H9 (cell line): ENCODE measurements around the gene ABL2. TPM values are rescaled to one million over a fixed set of nuclear protein-coding genes. Genes with fewer than 3 reads are reported as not detected.

Experiments
- DNase-seq: peaks from one replicate; pipeline ENCODE4 v3.0.0-alpha.2; 2017
- H2AFZ ChIP-seq: one replicate; pipeline ENCODE4 v1.6.1; 2013; ENCODE audit warnings: mild to moderate bottlenecking, low read length, control low read depth, moderate library complexity
- H2AK5ac ChIP-seq: 2 replicates; pipeline ENCODE4 v1.6.1; 2013; ENCODE audit warnings: low read length, control low read depth, mixed read lengths; ENCODE audit not compliant: insufficient read length
- H2BK120ac ChIP-seq: one replicate; pipeline ENCODE4 v1.6.1; 2013; ENCODE audit warnings: low read depth, mild to moderate bottlenecking, low read length, control low read depth, inconsistent platforms; ENCODE audit not compliant: poor library complexity, severe bottlenecking
- H2BK12ac ChIP-seq: 2 replicates; pipeline ENCODE4 v1.6.1; 2013; ENCODE audit warnings: low read length, control low read depth, mixed read lengths, low read depth; ENCODE audit not compliant: insufficient read length
- H2BK15ac ChIP-seq: 2 replicates; pipeline ENCODE4 v1.6.1; 2013; ENCODE audit warnings: low read depth, low read length, control low read depth
- H2BK20ac ChIP-seq: one replicate; pipeline ENCODE4 v1.6.1; 2013; ENCODE audit warnings: low read depth, mild to moderate bottlenecking, low read length, control low read depth, inconsistent platforms; ENCODE audit not compliant: poor library complexity, severe bottlenecking
- H2BK5ac ChIP-seq: 2 replicates; pipeline ENCODE4 v1.6.1; 2013; ENCODE audit warnings: low read length, control low read depth, mixed read lengths; ENCODE audit not compliant: insufficient read length
- H3K14ac ChIP-seq: 2 replicates; pipeline ENCODE4 v1.6.1; 2013; ENCODE audit warnings: low read length, control low read depth; ENCODE audit not compliant: insufficient read depth
- H3K18ac ChIP-seq: 2 replicates; pipeline ENCODE4 v1.6.1; 2013; ENCODE audit warnings: low read depth, mild to moderate bottlenecking, mixed read lengths, low read length, control low read depth; ENCODE audit not compliant: insufficient read length
- H3K23ac ChIP-seq: 2 replicates; pipeline ENCODE4 v1.6.1; 2013; ENCODE audit warnings: low read length, control low read depth, mixed read lengths, low read depth; ENCODE audit not compliant: insufficient read length
- H3K23me2 ChIP-seq: 2 replicates; pipeline ENCODE4 v1.6.1; 2013; ENCODE audit warnings: low read depth, mild to moderate bottlenecking, mixed read lengths, low read length, control low read depth; ENCODE audit not compliant: insufficient read length, poor library complexity, severe bottlenecking
- H3K27ac ChIP-seq: 2 replicates; pipeline ENCODE4 v1.5.1; 2013; ENCODE audit warnings: low read length, control low read depth, mixed read lengths, low read depth; ENCODE audit not compliant: insufficient read length
- H3K27me3 ChIP-seq: 2 replicates; pipeline ENCODE4 v1.6.1; 2013; ENCODE audit warnings: low read length, control low read depth, inconsistent platforms; ENCODE audit not compliant: insufficient read depth
- H3K4ac ChIP-seq: 2 replicates; pipeline ENCODE4 v1.6.1; 2013; ENCODE audit warnings: low read depth, mild to moderate bottlenecking, control low read depth, inconsistent platforms, low read length, moderate library complexity
- H3K4me1 ChIP-seq: 2 replicates; pipeline ENCODE4 v1.6.1; 2013; ENCODE audit warnings: low read length, control low read depth, inconsistent platforms; ENCODE audit not compliant: insufficient read depth
- H3K4me2 ChIP-seq: 2 replicates; pipeline ENCODE4 v1.6.1; 2013; ENCODE audit warnings: low read length, control low read depth, mixed read lengths; ENCODE audit not compliant: insufficient read length, insufficient read depth
- H3K56ac ChIP-seq: 2 replicates; pipeline ENCODE4 v1.6.1; 2013; ENCODE audit warnings: low read depth, mild to moderate bottlenecking, mixed read lengths, low read length, control low read depth; ENCODE audit not compliant: insufficient read length
- H3K79me1 ChIP-seq: 2 replicates; pipeline ENCODE4 v1.6.1; 2013; ENCODE audit warnings: low read depth, mild to moderate bottlenecking, moderate library complexity, low read length, control low read depth, inconsistent platforms; ENCODE audit not compliant: insufficient read depth, poor library complexity, severe bottlenecking
- H3K79me2 ChIP-seq: 2 replicates; pipeline ENCODE4 v1.6.1; 2013; ENCODE audit warnings: low read length, control low read depth, inconsistent platforms; ENCODE audit not compliant: insufficient read depth
- H3K9ac ChIP-seq: 2 replicates; pipeline ENCODE4 v1.6.1; 2013; ENCODE audit warnings: low read length, control low read depth, mixed read lengths; ENCODE audit not compliant: insufficient read length; ENCODE audit errors: extremely low read depth
- H3K9me3 ChIP-seq: one replicate; pipeline ENCODE4 v1.6.1; 2013; ENCODE audit warnings: low read depth, low read length, inconsistent platforms; ENCODE audit not compliant: control insufficient read depth
- H3T11ph ChIP-seq: one replicate; pipeline ENCODE4 v1.6.1; 2013; ENCODE audit warnings: mild to moderate bottlenecking, low read length, control low read depth, inconsistent platforms
- H4K20me1 ChIP-seq: one replicate; pipeline ENCODE4 v1.6.1; 2013; ENCODE audit not compliant: control insufficient read depth, insufficient read length, insufficient read depth
- H4K5ac ChIP-seq: 2 replicates; pipeline ENCODE4 v1.6.1; 2013; ENCODE audit warnings: low read depth, mild to moderate bottlenecking, mixed read lengths, low read length, control low read depth; ENCODE audit not compliant: insufficient read length
- H4K8ac ChIP-seq: replicated peaks from 2 replicates; pipeline ENCODE4 v1.6.1; 2013; ENCODE audit warnings: low read length, control low read depth, mixed read lengths, low read depth; ENCODE audit not compliant: insufficient read length
- H4K91ac ChIP-seq: 2 replicates; pipeline ENCODE4 v1.6.1; 2013; ENCODE audit warnings: low read depth, mild to moderate bottlenecking, moderate library complexity, mixed read lengths, low read length, control low read depth; ENCODE audit not compliant: insufficient read length
- H3K27ac Mint-ChIP-seq, 3 experiments: 2 replicates in 2 of 3; 3 replicates in 1 of 3; pipeline ENCODE4 v1.8.0; 2020 to 2021; ENCODE audit warnings: mixed read lengths in 3 of 3, mild to moderate bottlenecking in 1 of 3, moderate library complexity in 1 of 3
- H3K27me3 Mint-ChIP-seq: 2 replicates; pipeline ENCODE4 v1.8.0; 2021; ENCODE audit warnings: low read depth, mild to moderate bottlenecking, moderate library complexity, mixed read lengths
- H3K36me3 Mint-ChIP-seq, 3 experiments: 2 replicates in 2 of 3; 3 replicates in 1 of 3; pipeline ENCODE4 v1.8.0; 2020 to 2021; ENCODE audit warnings: low read depth in 3 of 3, mixed read lengths in 3 of 3; ENCODE audit not compliant: insufficient read depth in 1 of 3
- H3K4me1 Mint-ChIP-seq, 2 experiments: 2 replicates each; pipeline ENCODE4 v1.8.0; 2020; ENCODE audit warnings: mixed read lengths in 2 of 2
- H3K4me3 Mint-ChIP-seq, 2 experiments: 2 replicates in 1 of 2; 3 replicates in 1 of 2; pipeline ENCODE4 v1.8.0; 2020 to 2021; ENCODE audit warnings: mild to moderate bottlenecking in 2 of 2, mixed read lengths in 2 of 2, moderate library complexity in 1 of 2
- H3K9me3 Mint-ChIP-seq, 2 experiments: 2 replicates in 1 of 2; 3 replicates in 1 of 2; pipeline ENCODE4 v1.8.0; 2020; ENCODE audit warnings: mild to moderate bottlenecking in 2 of 2, mixed read lengths in 2 of 2, moderate library complexity in 1 of 2
- WGBS: extraction: QIAGEN DNeasy Blood & Tissue Kit; methylation state at CpG from one replicate; pipeline ENCODE4 v1.1.7; 2013; ENCODE audit warnings: missing lambda C conversion rate, low lambda C conversion rate, mixed read lengths; ENCODE audit not compliant: insufficient read length; ENCODE audit errors: extremely low coverage; 5-methylcytosine and 5-hydroxymethylcytosine counted together
- total RNA-seq: library from RNA; stranded (reverse); gene quantifications from 2 replicates; pipeline ENCODE4 v1.2.1, GENCODE V29; 2021
- TF ChIP-seq, protein P1 (sequence below): fragments of 200-600 bp; sonication (generic); conservative IDR thresholded peaks from 3 replicates; pipeline ENCODE4 v1.8.0; 2021; ENCODE audit warnings: antibody characterized with exemption, mild to moderate bottlenecking

ABL2 gene
- total RNA-seq, 1 experiment from 2014 or later: 21.2 TPM

DNA sequence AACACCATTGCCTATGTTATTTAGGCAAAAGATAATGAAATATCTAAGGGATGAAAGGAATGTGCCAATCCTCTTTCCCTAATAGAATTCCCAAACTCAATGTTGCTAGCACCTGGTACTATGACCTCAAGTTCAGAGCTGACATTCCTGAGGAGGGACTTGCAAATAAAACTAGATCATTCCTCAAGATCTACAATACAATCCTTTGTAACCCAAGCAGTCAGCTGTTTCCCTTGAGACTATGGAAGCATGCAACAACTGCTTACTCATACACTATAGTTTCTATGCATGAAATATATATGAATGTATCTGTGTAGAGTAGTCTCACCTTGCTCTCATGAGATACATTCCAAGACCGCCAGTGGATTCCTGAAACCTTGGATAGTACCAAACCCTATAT lies 65.0 kb downstream of the ABL2 start:
- Histone ChIP-seq H3K56ac (no peak overlapping the region), H2AFZ (no peak overlapping the region), H3K27ac (no peak overlapping the region), H3K23me2 (no peaks in the 10 kb centered on the region), H3K23ac (no peak overlapping the region), H2AK5ac (no peak overlapping the region), H4K5ac (no peak overlapping the region), H4K8ac (no peak overlapping the region), H2BK12ac (no peak overlapping the region), H3K18ac (no peak overlapping the region), H4K20me1 (no peaks in the 10 kb centered on the region), H3K79me2 (no peaks in the 10 kb centered on the region; the same call in 1 of the 2 replicates), H2BK20ac (no peak overlapping the region), H3K4me2 (no peak overlapping the region), H2BK120ac (no peak overlapping the region), H2BK5ac (no peak overlapping the region), H3K79me1 (no peaks in the 10 kb centered on the region), H3K14ac (no peak overlapping the region), H3K4me1 (peaks cover 3% of the 10 kb centered on the region; the same call in 1 of the 2 replicates), H3T11ph (no peak overlapping the region), H3K4ac (no peak overlapping the region), H3K9me3 (no peaks in the 10 kb centered on the region), H3K27me3 (no peaks in the 10 kb centered on the region), H3K9ac (no peak overlapping the region), H2BK15ac (no peak overlapping the region), H4K91ac (no peak overlapping the region)
- no CpG with 5 or more reads among the region's 1 CpG for WGBS
- Mint-ChIP-seq H3K9me3 (no peaks in the 10 kb centered on the region), H3K4me3 (no peak overlapping the region), H3K27ac (peak overlapping the region in 1 of 3 experiments; percentile 97; a peak in 3 of 7 replicates), H3K4me1 (peaks cover 23 to 27% of the 10 kb centered on the region in 2 experiments), H3K27me3 (no peaks in the 10 kb centered on the region), H3K36me3 (peaks cover 0 to 4% (median 0%) of the 10 kb centered on the region in 3 experiments; a peak in 1 of 7 replicates)
- DNase-seq: no peak
- TF ChIP-seq, protein P1, sequence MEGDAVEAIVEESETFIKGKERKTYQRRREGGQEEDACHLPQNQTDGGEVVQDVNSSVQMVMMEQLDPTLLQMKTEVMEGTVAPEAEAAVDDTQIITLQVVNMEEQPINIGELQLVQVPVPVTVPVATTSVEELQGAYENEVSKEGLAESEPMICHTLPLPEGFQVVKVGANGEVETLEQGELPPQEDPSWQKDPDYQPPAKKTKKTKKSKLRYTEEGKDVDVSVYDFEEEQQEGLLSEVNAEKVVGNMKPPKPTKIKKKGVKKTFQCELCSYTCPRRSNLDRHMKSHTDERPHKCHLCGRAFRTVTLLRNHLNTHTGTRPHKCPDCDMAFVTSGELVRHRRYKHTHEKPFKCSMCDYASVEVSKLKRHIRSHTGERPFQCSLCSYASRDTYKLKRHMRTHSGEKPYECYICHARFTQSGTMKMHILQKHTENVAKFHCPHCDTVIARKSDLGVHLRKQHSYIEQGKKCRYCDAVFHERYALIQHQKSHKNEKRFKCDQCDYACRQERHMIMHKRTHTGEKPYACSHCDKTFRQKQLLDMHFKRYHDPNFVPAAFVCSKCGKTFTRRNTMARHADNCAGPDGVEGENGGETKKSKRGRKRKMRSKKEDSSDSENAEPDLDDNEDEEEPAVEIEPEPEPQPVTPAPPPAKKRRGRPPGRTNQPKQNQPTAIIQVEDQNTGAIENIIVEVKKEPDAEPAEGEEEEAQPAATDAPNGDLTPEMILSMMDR: no peak
